SU-DHL-6 (cell line): ENCODE measurements around the gene ARMC7.

Source experiments
- CTCF ChIP-seq: fragments of 200-600 bp; sonication (generic); IDR thresholded peaks from one replicate; pipeline ENCODE4 v1.5.1; 2017; ENCODE audit warnings: antibody characterized with exemption, mild to moderate bottlenecking, low read length, moderate library complexity; ENCODE audit not compliant: insufficient read depth, poor library complexity, severe bottlenecking
- EZH2phosphoT487 ChIP-seq: fragments of 200-600 bp; sonication (generic), shearing (Covaris generic); conservative IDR thresholded peaks from 2 replicates; pipeline ENCODE4 v1.6.1; 2018; ENCODE audit warnings: mild to moderate bottlenecking, antibody characterized with exemption, low read length, moderate library complexity, mixed read lengths

DNA sequence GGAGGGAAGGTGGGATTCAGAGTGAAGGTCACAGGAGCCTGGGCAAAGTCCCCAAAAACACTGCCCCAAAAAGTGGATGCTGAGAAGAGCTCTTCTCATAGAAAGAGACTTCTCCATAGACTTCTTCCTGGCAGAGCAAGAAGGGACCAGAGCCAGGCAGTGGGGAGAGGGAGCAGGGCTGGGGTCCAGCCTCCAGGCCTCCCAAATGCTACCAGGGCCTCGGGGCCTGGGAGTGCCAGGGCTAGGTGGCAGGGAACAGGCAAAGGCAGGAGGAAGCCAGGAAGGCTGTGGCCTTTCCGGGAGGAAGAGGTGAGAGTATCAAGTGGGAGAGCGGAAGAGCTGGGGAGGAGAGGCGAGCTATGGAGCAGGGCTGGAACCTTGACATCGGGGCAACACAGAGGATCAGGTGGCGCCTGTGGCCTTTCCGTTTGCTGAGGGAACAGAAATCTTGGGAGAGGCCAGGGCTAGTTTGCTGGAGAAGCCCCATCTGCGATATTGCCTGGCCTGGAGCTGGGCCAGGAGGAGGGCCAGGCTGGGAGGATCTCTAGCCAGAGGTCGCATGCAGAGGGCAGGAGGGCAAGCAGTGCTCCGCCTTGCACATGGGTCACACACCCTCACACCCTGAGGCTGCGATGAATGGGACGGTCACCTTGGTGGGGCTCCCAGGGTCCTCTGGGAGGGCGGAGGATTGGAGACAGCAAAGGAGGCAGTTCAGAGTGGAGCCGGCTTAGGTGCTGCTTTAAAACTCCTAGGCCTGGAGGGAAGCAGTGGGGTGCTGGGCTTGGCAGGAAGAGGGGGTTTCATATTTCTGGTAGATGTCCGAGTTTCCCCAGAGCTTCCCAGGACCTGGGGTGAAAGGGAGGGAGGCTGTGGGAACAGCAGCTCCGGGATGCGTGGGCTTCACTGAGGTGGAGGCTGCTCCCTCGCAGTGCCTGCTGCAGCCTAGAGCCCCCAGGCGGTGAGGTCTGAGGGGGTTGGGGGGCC lies 18.6 kb upstream of the ARMC7 start:
- TF ChIP-seq CTCF = no peak
- no peak for TF ChIP-seq EZH2phosphoT487
